ENCODE measurements around the gene TLCD3A.

GRCh38 chr17:787641-788221 lies 55.3 kb downstream of the TLCD3A start:
- TF ChIP-seq CTCF (IDR thresholded peaks at IDR 0.05) (no peak), POLR2A (IDR thresholded peaks at IDR 0.05) (no peak), POLR2AphosphoS5 (IDR thresholded peaks at IDR 0.05) (no peak), EP300 (IDR thresholded peaks at IDR 0.05) (no peak)
